Fibroblast of lung (primary cell): ENCODE measurements around the gene RBBP5.

Source experiments
- EZH2 ChIP-seq: IDR thresholded peaks from 2 replicates; pipeline ENCODE4 v1.5.1; 2012; ENCODE audit warnings: low read length, control low read depth, mild to moderate bottlenecking; ENCODE audit errors: missing control alignments
- TF ChIP-seq, protein P1 (sequence below), 2 donors: IDR thresholded peaks in 1 of 2; conservative IDR thresholded peaks in 1 of 2; 1 replicate in 1 of 2; 2 replicates in 1 of 2; pipeline ENCODE4 v1.5.1; 2011 to 2012; ENCODE audit warnings: low read length in 2 of 2, control low read depth in 1 of 2, inconsistent platforms in 1 of 2, low read depth in 1 of 2, mild to moderate bottlenecking in 1 of 2

DNA sequence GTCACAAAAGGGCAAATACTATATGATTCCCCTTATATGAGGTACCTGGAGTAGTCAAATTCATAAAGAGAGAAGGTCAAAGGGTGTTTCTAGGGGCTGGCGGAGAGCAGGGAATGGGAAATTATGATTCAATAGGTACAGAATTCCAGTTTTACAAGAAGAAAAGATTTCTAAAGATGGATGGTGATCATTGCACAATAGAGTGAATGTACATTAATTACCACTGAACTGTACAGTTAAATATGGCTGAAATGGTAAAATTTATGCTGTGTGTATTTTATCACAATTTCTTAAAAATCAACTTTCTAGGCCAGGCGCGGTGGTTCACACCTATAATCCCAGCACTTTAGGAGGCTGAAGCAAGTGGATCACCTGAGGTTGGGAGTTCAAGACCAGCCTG, 19.4 kb downstream of the RBBP5 start:
- TF ChIP-seq, protein P1, sequence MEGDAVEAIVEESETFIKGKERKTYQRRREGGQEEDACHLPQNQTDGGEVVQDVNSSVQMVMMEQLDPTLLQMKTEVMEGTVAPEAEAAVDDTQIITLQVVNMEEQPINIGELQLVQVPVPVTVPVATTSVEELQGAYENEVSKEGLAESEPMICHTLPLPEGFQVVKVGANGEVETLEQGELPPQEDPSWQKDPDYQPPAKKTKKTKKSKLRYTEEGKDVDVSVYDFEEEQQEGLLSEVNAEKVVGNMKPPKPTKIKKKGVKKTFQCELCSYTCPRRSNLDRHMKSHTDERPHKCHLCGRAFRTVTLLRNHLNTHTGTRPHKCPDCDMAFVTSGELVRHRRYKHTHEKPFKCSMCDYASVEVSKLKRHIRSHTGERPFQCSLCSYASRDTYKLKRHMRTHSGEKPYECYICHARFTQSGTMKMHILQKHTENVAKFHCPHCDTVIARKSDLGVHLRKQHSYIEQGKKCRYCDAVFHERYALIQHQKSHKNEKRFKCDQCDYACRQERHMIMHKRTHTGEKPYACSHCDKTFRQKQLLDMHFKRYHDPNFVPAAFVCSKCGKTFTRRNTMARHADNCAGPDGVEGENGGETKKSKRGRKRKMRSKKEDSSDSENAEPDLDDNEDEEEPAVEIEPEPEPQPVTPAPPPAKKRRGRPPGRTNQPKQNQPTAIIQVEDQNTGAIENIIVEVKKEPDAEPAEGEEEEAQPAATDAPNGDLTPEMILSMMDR (conservative IDR thresholded peaks at IDR 0.05 in 1 of 2, IDR thresholded peaks at IDR 0.05 in 1 of 2; ENCODE audit: low read depth in 1 of 2, low read length in 2 of 2), result no peak
- TF ChIP-seq EZH2, result no peak
